HepG2 (cell line): Measurements from ENCODE around the gene PSMB11. TPM values are rescaled to one million over a fixed set of nuclear protein-coding genes. Genes with fewer than 3 reads are reported as not detected.

Source experiments
- AGO2 ChIP-seq: fragments of 200-400 bp; formaldehyde crosslinking; optimal IDR thresholded peaks from 2 replicates; pipeline ENCODE3; 2017; ENCODE audit warnings: mild to moderate bottlenecking, low read depth, low read length, moderate library complexity
- FOXO1 ChIP-seq: sonication (generic); formaldehyde crosslinking; IDR thresholded peaks from 2 replicates; pipeline ENCODE4 v1.4.0; 2020; ENCODE audit warnings: missing genetic modification reagents
- GRHL1 ChIP-seq: sonication (generic); formaldehyde crosslinking; conservative IDR thresholded peaks from 2 replicates; pipeline ENCODE4 v1.8.0; 2022; ENCODE audit warnings: missing genetic modification reagents
- KLF13 ChIP-seq: sonication (generic); formaldehyde crosslinking; IDR thresholded peaks from 2 replicates; pipeline ENCODE4 v1.4.0; 2020; ENCODE audit warnings: mild to moderate bottlenecking, missing genetic modification reagents
- KLF9 ChIP-seq: IDR thresholded peaks from 2 replicates; pipeline ENCODE4 v1.6.1; 2016; ENCODE audit warnings: low read depth
- MED1 ChIP-seq: sonication (generic); formaldehyde crosslinking; IDR thresholded peaks from 2 replicates; pipeline ENCODE4 v1.4.0; 2020; ENCODE audit warnings: missing genetic modification reagents
- MXI1 ChIP-seq: IDR thresholded peaks from 3 replicates; pipeline ENCODE4 v1.6.1; 2012; ENCODE audit warnings: low read depth, low read length, inconsistent platforms, borderline replicate concordance
- NFKB2 ChIP-seq: sonication (generic); formaldehyde crosslinking; IDR thresholded peaks from 2 replicates; pipeline ENCODE4 v1.4.0; 2020; ENCODE audit warnings: missing genetic modification reagents, borderline replicate concordance
- PAF1 ChIP-seq: IDR thresholded peaks from 2 replicates; pipeline ENCODE4 v1.6.1; 2016; ENCODE audit warnings: missing genetic modification reagents, missing compliant biosample characterization
- RCOR2 ChIP-seq: IDR thresholded peaks from 2 replicates; pipeline ENCODE4 v1.6.1; 2016; ENCODE audit warnings: missing biosample characterization, missing genetic modification reagents
- SP4 ChIP-seq: sonication (generic); formaldehyde crosslinking; IDR thresholded peaks from 2 replicates; pipeline ENCODE4 v1.8.1; 2023; ENCODE audit warnings: mild to moderate bottlenecking, missing genetic modification reagents
- TAF1 ChIP-seq: sonication (generic); formaldehyde crosslinking; IDR thresholded peaks from 2 replicates; pipeline ENCODE4 v1.4.0; 2020; ENCODE audit warnings: missing genetic modification reagents
- TBP ChIP-seq: sonication (generic); formaldehyde crosslinking; IDR thresholded peaks from 2 replicates; pipeline ENCODE4 v1.5.0; 2020; ENCODE audit warnings: missing genetic modification reagents
- XRCC5 ChIP-seq: fragments of 200-400 bp; formaldehyde crosslinking; optimal IDR thresholded peaks from 2 replicates; pipeline ENCODE3; 2017; ENCODE audit warnings: mild to moderate bottlenecking, low read length
- YY1 ChIP-seq: IDR thresholded peaks from 2 replicates; pipeline ENCODE4 v1.6.1; 2011; ENCODE audit warnings: low read length, low read depth, moderate library complexity, mild to moderate bottlenecking; ENCODE audit not compliant: insufficient read depth, insufficient replicate concordance
- ZNF468 ChIP-seq: sonication (generic); formaldehyde crosslinking; IDR thresholded peaks from 2 replicates; pipeline ENCODE4 v1.8.0; 2022; ENCODE audit warnings: mild to moderate bottlenecking, moderate library complexity, missing genetic modification reagents
- ZNF691 ChIP-seq: sonication (generic); formaldehyde crosslinking; IDR thresholded peaks from 2 replicates; pipeline ENCODE4 v1.4.0; 2020; ENCODE audit warnings: missing genetic modification reagents, low read depth, mild to moderate bottlenecking, borderline replicate concordance
- ZNF768 ChIP-seq: sonication (generic); formaldehyde crosslinking; IDR thresholded peaks from 2 replicates; pipeline ENCODE4 v1.4.0; 2020; ENCODE audit warnings: missing genetic modification reagents
- ZSCAN5A ChIP-seq: sonication (generic); formaldehyde crosslinking; IDR thresholded peaks from 2 replicates; pipeline ENCODE4 v1.8.0; 2022; ENCODE audit warnings: mild to moderate bottlenecking, missing genetic modification reagents, borderline replicate concordance
- ZSCAN9 ChIP-seq: IDR thresholded peaks from 2 replicates; pipeline ENCODE4 v1.6.1; 2016; ENCODE audit warnings: borderline replicate concordance
- polyA plus RNA-seq, 8 experiments: library from polyadenylated mRNA; depleted of rRNA in 3 of 8; stranded (reverse) in 7 of 8; unstranded in 1 of 8; fragments of >200 nt; fragmentation: Illumina TruSeq in 4 of 8; extraction: Trizol in 4 of 8; gene quantifications; 2 replicates each; pipeline versions ENCODE4 v1.2.1 to v1.2.3, GENCODE V29; 2011 to 2016; ENCODE audit warnings: low read depth in 4 of 8, missing spikeins in 1 of 8, mixed read lengths in 1 of 8; ENCODE audit not compliant: insufficient read depth in 1 of 8
- total RNA-seq, 5 experiments: library from RNA; depleted of rRNA; stranded (reverse); fragments of >200 nt; fragmentation: Illumina TruSeq; extraction: Trizol; gene quantifications; 2 replicates each; pipeline ENCODE4 v1.2.3, GENCODE V29; 2016; ENCODE audit warnings: low read depth in 1 of 5

The PSMB11 gene
- total and polyA plus RNA-seq, 2 of the 13 experiments (the other 11 are each of a cell fraction or from before 2014, with no cell fraction given): not detected

- TF ChIP-seq ZSCAN5A (CRISPR knock-in tag): peak; percentile 33; the same call in 1 of the 2 replicates
- peak; percentile 73; the same call in 2 of the 3 replicates for TF ChIP-seq MXI1
- no peak for TF ChIP-seq GRHL1 (CRISPR knock-in tag)
- TF ChIP-seq ZSCAN9 (CRISPR knock-in tag): peak; percentile 32
- TF ChIP-seq SP4: peak; percentile 85
- peak; percentile 81; the same call in 1 of the 2 replicates for TF ChIP-seq ZNF768 (CRISPR knock-in tag)
- peak; percentile 81 for TF ChIP-seq KLF9
- peak; percentile 82 for TF ChIP-seq MED1 (CRISPR knock-in tag)
- peak; percentile 99 for TF ChIP-seq TAF1 (CRISPR knock-in tag)
- TF ChIP-seq ZNF468 (CRISPR knock-in tag): 0 out of 2 replicates have a peak, but pooled peaks have one; percentile 75
- TF ChIP-seq ZNF691 (CRISPR knock-in tag): peak; percentile 86; the same call in 1 of the 2 replicates
- TF ChIP-seq RCOR2 (CRISPR knock-in tag): no peak; the same call in 1 of the 2 replicates
- TF ChIP-seq XRCC5: peak; percentile 97
- peak; percentile 97 for TF ChIP-seq KLF13 (CRISPR knock-in tag)
- no peak for TF ChIP-seq PAF1
- peak; percentile 65 for TF ChIP-seq FOXO1 (CRISPR knock-in tag)
- TF ChIP-seq TBP (CRISPR knock-in tag): peak; percentile 31; the same call in 1 of the 2 replicates
- peak; percentile 96; the same call in 1 of the 2 replicates for TF ChIP-seq NFKB2
- peak; percentile 94 for TF ChIP-seq AGO2
- TF ChIP-seq YY1: peak; percentile 97
Measured at GRCh38 chr14:23034498-23035302, 7.3 kb upstream of the PSMB11 start, which contains the start of gene PSMB5 (continued).
